Renal cortex interstitium (tissue), 11 donors: ENCODE measurements around the gene DNAL4. TPM values are rescaled to one million over a fixed set of nuclear protein-coding genes. Genes with fewer than 3 reads are reported as not detected.

Source experiments
- DNase-seq, 11 donors: peaks; one replicate each; pipeline ENCODE4 v3.0.0-alpha.2; 2013; ENCODE audit warnings: low read depth in 9 of 11, low spot score in 4 of 11; ENCODE audit errors: extremely low read depth in 1 of 11
- polyA plus RNA-seq, 3 donors: library from polyadenylated mRNA; unstranded; fragments of 120-200 nt; gene quantifications; one replicate each; pipeline ENCODE4 v1.2.1, GENCODE V29; 2013; ENCODE audit not compliant: insufficient read length in 3 of 3

Gene DNAL4
- polyA plus RNA-seq, 3 donors, result 32.7 to 39.7 (median 38.3) TPM

GRCh38 chr22:38754751-38755154 lies 39.2 kb downstream of the DNAL4 start:
- DNase-seq, result no peak

- DNase-seq, result no peak
Measured at GRCh38 chr22:38753948-38754750, 39.8 kb downstream of the DNAL4 start.

DNA sequence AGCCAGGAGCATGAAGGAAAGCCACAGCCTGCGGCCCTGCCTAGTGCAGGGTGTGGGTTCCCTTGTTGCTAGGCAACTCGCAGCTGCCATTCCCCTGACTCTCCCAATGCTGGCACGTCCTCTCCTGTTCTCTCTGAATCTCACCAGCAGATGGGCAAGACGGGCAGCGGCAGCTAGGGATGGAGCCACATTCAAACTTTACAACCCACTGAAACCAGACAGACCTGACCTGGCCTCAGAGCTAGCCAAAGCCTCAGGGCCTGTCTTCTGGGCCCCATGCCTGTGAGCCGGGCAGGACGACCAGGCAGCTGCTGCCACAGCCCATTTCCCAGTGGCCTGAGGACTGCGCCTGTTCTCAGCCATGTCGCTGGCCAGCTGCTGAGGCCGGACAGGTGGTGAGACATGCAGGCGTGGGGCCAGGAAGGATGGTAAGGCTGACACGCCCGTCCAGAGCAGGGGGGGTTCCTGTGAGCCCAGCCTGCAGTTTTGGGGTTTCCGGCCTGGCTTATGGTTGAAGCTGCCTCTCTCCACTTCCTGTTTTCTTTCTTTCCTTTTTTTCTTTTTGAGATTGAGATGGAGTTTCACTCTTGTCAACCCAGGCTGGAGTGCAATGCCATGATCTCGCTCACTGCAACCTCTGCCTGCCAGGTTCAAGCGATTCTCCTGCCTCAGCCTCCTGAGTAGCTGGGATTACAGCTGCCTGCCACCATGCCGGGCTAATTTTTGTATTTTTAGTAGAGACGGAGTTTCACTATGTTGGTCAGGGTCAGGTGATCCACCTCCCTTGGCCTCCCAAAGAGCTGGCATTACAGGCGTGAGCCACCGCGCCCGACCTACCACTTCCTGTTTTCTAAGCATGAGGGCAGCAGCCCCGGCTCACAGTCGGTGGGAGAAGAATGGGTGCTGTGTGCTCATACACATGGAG lies 42.3 kb downstream of the DNAL4 start:
- no peak for DNase-seq

GRCh38 chr22:38751066-38751421 lies 42.9 kb downstream of the DNAL4 start:
- no peak for DNase-seq

GRCh38 chr22:38750638-38751037 lies 43.3 kb downstream of the DNAL4 start:
- no peak for DNase-seq

DNA sequence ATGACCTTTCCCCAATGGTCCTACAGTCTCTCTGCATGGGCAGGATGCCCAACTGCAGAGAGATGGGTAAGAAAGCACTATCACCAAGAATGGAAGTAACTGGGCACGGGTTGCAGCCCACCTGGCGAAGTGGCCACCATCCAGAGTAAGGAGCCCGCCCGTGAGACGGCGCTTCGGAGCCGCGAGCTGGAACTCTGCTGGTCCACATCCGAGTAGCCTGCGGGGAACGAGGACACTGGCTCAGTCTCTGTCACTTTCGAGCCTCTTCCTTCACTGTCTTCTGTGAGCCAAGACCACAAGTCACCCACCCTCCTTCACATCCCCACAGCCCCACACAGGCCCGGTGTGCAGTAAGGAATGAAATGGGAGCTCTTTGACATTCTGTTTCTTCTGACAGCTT lies 43.8 kb downstream of the DNAL4 start:
- no peak for DNase-seq

- no peak for DNase-seq
Measured at GRCh38 chr22:38748487-38749136, 45.3 kb downstream of the DNAL4 start.

DNA sequence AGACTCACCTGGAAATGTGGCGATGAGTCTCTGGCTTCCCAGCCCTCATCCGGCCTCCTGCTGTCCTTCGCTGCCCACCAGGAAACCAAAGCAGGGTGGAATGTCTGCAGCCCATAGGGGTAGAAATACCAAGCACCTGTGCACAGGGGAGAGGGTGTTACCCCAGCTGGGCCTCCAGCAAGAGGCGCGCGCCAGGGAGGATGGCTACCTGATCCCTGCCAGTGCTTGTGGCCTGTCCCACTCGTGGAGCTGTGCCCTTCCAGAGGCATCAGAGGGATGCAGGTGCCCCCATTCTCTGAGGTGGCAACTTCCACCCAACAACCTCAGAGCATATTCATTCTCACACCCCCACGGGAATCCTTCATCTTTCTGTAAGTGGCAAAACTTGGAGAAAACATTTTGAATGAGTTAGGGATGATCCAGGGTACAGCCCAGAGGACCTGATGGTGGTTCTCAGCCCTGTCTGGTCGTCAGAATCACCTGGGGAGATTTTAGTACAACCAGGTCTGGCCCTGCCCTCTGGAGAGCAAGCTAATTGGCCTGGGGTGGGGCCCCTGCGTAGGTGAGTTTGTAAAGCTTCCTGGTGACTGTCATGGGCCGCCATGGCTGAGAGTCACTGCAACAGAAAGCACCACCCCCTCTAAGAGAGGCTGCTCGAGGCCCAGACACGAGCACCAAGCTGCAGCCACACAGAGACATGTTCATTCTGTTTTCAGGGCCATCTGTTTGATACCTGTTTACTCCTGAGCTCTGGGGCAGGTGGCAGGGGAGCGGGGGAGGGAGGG lies 48.1 kb downstream of the DNAL4 start:
- DNase-seq, result no peak

DNA sequence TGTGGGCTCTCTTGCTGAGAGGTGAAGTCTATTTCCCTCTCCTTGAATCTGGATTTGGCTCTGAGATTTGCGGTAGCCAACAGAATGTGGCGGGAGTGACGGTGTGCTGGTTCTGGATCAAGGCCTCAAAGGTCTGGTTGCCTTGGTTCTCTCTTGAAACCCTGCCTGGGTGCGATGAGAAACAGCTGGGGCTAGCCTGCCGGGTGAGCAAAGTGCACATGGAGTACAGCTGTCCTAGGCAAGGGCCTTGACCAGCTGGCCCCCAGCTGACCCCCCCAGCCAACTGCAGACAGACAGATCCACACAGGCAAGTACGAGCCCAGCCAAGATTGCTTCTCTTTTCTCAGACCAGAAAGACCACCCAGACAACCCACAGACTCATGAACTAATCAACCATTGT lies 49.0 kb downstream of the DNAL4 start:
- no peak for DNase-seq

DNA sequence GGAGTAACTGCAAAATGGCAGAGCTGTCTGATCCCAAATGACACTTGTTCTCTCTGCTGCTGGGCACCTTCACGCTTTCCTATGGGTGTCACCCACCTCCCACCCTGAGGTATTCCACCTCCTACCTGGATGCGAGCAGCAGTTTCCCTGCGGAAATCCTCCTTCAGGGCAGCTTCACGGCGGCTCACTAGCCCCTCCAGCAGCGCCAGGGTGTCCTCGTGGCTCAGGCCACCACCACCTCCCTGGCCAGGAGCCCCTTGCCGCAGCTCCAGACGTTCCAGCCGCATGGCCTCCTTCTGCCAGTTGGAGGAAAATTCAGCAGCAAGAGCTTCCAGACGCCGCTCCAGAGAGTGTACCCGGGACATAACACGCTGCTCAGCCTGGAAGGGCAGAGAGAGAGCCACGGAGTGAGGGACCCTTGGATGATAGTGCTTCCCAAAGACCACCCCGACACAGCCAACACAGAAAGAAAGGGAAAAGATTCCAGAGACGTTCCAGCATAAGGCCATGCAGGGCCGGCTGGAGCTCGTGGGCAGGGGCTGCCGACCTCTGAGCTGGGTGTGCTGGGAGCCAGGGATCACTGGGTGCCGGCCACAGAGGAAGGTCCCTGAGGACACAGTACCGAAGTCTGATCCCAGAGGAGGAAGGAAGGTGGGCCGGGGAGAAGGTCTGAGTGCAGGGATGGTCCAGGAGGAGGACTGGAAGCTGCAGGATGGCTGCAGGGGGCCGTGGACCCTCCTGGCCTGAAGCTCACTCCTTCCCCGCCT lies 51.6 kb downstream of the DNAL4 start:
- DNase-seq, result no peak

GRCh38 chr22:38741576-38741975 lies 52.4 kb downstream of the DNAL4 start:
- DNase-seq, result no peak

GRCh38 chr22:38741166-38741565 lies 52.8 kb downstream of the DNAL4 start:
- DNase-seq, result no peak

GRCh38 chr22:38740754-38741153 lies 53.2 kb downstream of the DNAL4 start:
- no peak for DNase-seq

- no peak for DNase-seq
Measured at GRCh38 chr22:38740116-38740723, 53.7 kb downstream of the DNAL4 start.

DNA sequence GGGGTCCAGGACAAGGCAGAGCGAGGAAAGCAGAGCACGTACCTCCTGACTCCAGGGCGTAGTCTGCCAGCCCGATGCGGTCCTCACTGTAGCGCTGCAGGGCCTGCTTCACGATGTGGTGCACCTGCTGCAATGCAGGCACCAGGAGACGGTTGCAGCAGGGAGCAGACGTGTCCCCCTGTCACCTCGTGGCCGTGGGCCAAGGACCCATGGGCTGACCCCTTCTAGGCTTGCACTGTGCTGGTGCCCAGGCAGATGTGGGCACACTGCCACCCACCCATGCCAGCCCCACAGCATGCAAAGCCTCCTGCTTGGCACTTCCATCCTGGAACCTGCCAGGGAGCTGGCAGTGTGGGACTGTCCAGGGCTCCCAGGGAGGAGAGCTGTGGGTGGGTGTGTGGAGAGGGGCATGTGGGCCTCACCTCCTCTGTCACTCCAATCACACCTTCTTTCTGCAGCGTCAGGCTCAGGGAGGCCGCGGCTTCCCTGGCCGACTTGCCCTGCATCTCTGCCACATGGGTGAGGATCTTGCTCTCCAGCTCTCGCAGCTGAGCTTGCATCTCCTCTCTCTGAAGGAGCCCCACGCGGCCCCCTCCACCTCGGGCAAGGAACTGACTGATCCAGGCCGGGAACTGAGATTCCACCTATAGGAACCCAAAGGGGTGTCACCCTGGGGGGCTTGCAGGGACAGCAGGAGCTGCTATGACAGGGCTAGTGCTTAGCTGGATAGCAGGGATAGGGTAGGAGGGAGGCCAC lies 54.5 kb downstream of the DNAL4 start:
- no peak for DNase-seq

DNA sequence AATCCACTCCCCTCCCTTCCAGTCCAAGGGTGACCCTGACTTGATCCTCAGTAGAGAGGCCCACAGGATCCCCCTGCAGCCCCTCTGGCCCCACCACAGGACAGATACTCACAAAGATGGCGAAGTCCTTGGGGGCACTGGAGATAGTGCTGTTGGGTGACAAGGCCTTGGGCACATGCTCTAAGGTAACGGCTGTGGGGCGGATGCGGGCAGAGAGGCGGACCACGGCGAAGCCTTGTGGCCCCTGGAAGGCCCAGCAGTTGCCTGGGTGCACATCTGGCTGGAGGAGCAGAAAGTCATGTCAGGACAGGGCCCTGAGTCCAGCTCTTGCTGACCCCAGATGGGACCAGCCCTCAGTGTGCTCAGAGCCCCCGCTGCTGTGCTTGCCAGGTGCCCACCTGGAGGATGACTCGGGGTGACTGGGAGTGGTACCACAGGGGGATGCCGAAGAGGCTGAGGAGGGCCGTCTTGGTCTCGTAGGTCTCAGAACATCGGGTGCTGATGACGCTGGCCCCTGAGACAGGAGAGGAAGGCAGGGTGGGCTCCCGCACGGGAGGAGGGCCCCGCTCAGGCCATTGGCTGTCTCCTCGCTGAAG lies 55.4 kb downstream of the DNAL4 start:
- DNase-seq, result no peak
